ENCODE data around the gene RBM19. TPM values are rescaled to one million over a fixed set of nuclear protein-coding genes. Genes with fewer than 3 reads are reported as not detected.
"Not testable (repeated sequence)": the region's sequence is repeated elsewhere in the genome, so short reads cannot be mapped to it uniquely, and the experiment has no call there.

Gene RBM19
- polyA plus RNA-seq, 5 donors: 26.8 to 31.9 (median 30.0) TPM

DNA sequence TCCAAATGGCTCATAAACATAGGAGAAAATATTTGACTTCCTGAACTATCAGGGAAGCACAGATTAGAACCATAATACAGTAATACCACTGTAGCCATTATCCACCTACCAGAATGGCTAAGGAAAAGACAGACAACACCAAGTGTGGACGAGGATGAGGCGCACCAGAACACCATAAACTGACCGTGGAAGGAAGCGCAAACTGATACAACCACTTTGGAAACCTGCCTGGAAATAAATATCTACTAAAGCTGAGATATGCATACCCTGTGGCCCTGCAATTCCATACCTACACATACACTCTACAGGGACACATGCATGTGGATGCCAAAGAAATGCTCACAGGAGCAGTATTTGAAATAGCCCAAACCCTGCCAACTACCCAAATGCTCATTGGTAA lies 60.3 kb downstream of the RBM19 start:
- no peak for DNase-seq

DNA sequence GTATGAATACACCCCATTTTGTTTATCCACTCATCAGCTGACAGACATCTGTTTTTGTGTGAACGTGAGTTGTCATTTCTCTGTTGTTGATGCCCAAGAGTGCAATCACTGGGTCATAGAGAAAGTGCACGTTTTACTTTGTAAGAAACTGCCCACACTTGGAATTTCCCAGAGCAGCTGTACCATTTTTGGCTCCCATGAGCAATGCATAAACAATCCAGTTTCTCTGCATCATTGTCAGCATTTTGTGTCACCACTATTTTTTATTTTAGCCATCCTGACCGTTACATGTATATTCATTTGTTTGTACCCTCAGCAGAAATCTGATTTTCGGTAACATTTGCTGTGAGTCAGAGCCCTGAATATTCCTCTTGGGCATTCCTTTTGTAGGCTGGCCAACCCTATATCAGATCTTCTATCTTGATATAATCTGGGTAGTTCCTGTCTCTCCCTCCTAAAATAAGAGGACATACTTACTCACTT lies 62.7 kb downstream of the RBM19 start:
- DNase-seq: no peak

DNA sequence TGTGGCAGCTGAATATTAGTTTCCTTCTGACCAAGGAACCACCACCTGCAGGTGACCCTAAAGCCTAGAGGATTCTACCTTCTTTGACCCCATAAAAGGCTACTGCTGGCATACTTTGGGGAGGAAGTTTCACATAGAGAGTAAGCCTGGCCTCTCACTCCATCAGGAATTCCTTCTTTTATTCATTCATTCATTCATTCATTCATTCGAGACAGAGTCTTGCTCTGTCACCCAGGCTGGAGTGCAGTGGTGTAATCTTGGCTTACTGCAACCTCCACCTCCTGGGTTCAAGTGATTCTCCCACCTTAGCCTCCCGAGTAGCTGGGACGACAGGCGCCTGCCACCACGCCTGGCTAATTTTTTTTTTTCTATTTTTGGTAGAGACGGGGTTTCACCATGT lies 64.8 kb downstream of the RBM19 start:
- DNase-seq: not testable (repeated sequence)

DNA sequence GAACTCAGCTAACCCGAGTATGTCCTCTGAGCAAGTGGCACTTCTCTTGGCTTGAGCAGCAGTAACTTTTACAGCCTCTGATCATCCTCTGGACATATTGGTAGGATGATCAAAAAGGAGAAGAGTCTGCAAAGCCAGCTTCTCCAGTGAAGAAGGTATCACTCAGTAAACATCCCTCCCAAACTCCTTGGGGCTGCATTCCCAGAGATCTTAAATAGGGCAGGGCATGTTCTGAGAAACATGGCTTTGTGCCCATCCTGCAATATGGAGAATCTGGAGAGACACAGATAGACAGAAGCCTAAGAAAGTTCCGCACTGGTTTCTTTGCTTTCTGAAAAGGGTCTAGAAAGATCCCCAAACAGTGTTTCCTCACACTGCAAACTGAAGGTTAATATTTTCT lies 65.4 kb downstream of the RBM19 start:
- no peak for DNase-seq

DNA sequence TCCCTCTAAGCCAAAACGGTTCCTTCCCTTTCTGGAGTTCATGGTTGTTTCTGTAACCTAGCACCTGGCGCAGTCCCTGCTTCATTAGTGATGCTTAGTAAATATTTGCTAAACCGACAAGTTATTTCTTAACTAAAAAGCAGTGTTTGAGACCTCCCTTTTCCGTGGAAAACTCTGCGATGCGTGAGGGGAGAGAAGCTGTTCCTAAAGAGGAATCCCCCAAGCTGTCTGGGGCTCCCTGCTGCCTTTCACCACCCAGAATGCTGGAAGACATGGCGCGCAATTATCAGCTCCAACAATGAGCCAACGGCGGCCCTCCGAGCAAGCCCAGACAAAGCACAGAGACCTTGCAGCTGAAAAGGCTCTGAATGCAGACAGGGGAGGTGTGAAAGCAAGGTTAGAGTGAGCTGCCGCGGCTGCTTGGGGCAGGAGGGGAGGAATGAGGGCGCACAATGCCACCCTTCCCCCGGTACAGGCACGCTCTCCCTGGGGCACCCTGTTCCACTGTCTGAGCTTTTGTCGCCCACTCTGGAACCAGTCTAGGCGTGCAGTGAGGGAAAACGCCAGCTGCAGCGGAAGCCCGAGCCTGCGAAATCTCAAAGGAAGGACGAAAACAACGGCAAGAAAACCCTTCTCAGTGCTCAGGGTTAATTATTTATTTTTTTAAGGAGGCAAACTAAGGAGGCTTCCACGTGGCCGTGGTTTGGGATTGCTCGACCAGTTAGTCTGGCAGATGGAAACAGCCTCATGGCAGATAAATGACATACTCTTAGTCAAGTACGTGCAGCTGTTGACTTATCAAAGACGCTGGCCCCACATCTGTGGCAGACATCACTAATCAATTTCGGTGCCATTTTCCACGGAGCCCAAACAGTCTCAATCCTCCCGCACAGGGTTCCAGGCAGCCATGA lies 66.3 kb downstream of the RBM19 start:
- DNase-seq: peak in 1 of 2 donors; percentile 17

DNA sequence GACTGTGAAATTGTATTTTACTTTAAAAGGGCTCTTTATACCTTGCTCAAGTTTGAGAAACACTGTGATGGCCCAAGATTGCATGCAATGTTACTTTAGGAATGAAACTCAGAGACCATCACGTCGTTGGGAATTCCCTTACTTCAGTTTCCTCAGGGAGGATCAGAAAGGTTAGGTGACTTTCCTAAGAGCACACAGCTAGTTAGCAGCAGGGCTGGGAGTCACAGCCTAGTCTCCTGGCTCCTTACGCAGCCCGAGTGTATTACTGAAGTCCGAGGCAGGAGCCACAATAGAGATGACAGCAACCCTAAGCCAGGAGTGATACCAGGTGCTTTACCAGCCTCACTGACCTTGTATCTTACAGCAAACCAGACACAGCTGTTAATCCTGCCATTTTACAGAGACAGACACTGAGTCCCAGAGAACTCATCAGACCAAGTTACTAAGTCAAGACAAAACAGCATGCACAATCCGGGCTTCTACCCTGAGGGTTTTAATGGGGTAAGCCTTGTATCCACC lies 67.0 kb downstream of the RBM19 start:
- no peak for DNase-seq

DNA sequence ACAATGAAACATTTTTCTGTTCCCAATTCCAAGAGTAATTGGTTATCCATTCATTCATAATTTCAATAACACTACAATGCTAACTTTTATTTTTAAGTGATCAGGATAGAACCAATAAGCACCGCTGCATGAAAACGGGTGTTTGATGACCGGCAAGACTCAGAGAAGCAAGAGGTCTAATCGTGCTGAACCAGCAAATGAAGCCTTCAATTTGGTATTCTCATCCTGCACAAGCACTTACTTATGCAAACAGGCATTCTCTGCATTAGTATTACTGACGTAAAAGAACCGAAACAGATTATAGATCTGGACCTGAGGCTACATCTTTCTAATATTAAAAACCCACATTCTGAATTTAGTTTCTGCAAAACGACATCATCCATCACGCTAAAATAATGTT lies 67.7 kb downstream of the RBM19 start:
- no peak for DNase-seq

DNA sequence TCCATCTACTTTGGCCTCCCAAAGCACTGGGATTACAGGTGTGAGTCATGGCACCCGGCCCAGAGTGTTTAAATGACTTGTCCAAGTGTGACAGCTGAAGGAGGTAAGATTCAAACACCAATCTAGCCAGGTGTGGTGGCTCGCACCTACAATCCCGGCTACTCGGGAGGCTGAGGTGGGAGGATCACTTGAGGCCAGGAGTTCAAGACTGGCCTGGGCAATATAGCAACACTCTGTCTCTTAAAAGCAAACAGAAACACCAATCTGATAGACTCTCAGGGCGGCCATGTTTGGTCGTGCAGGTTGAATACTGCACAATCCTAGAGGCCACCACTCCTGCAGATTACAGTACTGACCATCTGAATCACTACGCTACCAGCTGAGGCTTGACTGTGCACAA lies 68.7 kb downstream of the RBM19 start:
- no peak for DNase-seq

DNA sequence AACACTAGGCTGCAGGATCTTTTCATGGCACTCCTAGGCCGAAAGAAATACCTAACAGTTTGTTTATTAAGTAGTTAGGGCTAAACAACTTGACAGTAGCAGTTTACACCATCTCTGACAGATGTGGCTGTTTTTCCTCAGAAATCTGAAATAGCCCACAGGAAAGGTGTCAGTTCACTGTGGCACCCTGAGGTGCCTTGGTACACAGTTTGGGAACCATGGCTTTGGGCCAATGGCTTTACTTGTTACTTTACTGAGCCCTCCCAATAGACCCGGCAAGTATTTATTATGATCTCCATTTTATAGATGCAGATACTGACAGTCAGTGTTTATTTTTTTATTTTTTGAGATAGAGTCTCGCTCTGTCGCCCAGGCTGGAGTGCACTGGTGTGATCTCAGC lies 69.3 kb downstream of the RBM19 start:
- DNase-seq: no peak

DNA sequence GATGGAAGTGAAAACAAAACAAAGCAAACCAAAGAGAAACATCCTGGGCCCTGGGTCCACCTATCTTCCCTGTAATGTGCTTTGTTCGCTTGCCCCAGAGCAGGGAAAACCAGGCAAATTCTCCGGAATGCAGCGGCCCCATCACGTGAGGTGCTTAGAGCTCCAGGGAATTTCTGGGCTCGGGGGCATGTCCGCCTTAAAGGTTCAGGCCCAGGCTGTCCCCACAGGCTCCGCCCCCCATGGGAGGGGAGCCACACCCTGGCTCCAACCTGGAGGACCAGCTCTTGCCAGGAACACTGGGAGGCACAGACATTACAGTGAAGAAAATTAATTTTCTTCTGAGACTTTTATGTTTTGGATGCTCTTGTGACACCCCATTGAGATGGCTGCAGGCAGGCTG lies 69.9 kb downstream of the RBM19 start:
- no peak for DNase-seq

DNA sequence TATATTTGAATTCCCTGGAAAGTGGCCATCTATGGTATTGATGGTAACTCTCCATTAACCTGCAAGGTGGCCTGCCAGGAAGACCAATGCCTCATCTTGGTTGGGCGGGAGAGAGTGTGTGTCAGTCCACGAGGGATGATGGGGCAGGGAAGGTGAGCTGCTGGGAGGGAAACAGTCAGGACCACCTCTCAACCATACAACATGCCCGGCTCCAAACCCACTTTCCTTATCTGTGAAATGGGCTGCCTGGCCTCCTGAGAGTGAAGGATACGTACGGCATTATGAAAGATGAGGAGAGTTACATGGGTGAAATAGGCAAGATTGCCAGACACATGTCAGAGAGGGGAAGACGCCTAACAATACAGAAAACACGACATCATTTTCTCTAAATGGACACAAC lies 70.9 kb downstream of the RBM19 start:
- no peak for DNase-seq

DNA sequence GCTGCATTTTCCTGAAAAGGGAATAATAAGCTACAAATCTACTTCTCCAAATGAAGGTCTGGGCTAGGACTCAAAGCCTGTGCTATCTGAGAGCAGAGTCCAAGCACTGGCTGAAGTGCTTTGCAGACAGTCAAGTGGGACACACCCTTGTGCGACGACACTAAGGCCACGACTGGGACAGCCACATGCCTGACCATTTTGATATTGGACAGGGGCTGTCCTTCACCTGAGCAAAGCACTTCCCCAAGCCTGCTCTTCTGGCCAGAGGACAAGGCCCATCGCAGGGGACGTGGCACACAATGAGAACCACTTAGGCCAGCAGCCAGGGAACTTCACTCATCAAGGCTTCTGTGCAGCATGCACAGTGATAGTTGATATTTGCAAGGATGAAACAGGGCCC lies 71.4 kb downstream of the RBM19 start:
- no peak for DNase-seq

DNA sequence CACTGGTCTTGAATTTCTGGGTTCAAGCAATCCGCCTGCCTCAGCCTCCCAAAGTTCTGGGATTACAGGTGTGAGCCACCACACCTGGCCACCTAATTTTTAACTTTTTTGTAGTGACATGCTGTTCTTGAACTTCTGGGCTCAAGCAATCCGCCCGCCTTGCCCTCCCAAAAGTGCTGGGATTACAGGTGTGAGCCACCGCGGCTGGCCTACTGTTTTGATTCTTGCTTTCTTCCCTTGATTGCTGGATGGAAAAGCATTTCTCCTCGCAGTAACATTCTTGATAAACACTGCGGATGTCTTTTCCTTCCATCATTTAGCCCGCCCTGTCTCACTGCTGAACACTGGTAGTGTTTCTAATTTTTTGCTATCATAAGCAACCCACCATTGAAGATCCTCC lies 72.9 kb downstream of the RBM19 start:
- DNase-seq: no peak

DNA sequence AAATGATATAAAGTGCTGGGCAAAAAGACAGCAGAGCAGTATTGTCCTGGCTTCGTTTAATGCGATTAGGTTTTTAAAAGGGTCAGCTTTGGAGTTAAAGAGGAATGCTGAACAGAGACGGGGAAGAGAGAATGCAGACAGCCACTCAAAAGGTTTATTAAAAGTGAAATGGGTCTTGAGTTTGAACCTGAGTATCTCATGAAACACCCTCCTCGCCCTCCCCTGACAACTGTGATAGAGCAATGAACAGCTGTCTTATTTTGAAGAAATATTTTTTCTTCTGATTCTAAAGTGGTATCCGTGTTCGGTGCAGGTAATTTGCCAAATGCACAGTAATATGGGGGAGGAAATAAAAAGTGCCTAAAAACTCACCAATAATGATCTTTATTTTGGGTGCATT lies 73.6 kb downstream of the RBM19 start:
- DNase-seq: no peak

DNA sequence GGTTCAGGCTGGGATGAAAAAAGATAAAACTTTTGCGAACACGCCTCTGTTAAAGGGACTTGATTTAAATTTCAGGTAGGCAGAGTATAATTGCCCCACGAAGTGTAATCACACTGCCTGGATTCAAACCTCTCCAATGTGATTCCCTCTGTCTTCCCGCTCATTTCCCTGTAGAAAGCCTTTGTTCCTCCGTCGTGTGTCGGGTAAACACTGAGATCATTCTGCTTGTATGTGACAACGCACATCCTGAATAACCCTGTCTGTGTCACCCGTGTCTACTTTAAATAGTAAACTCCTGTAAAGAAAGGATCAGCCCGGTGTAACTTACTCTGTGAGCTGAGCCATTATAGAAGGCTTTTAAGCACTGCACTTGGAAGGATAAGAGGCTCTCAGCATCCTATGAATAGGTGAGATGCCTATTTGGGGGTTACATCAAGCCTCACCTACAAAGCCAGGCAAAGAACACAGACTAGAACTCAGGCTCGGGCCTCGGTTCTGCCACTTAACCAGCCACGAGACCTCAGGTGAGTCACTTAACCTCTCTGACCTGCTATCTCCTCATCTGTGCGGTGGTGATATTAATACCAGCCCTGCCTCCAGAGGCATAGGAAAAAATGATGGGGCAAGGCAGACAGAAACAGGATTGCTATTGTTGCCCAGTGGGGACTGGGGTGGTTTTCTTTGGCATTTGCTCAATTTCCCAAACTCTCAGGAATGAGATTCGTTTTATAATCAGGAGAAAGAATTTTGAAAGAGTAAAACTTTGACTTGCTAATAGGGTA lies 74.2 kb downstream of the RBM19 start:
- DNase-seq: no peak

DNA sequence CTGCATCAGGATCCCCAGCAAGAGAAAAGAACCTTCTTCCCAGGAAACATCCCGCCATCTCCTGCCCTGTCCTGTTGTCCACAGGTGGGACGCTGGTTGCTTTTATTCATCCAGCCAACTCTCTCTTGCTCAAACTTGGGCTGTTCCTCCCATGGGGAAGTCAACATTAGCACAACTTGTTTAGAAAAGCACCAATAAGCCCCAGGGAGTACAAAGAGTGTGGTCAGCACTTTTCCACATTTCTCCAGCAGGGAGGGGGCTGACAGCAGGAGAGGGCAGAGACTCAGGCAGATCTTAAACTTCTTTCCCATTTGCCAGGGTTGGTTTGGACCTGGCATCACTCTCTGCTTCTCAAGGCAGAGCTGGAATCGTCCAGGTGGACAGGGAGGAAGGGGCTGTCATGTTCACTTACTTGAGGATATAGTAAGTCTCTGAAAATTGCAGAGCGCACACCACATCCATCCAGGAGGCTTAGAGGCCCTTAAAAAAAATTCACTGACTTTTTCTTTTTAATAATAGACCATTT lies 74.9 kb downstream of the RBM19 start:
- DNase-seq: no peak

DNA sequence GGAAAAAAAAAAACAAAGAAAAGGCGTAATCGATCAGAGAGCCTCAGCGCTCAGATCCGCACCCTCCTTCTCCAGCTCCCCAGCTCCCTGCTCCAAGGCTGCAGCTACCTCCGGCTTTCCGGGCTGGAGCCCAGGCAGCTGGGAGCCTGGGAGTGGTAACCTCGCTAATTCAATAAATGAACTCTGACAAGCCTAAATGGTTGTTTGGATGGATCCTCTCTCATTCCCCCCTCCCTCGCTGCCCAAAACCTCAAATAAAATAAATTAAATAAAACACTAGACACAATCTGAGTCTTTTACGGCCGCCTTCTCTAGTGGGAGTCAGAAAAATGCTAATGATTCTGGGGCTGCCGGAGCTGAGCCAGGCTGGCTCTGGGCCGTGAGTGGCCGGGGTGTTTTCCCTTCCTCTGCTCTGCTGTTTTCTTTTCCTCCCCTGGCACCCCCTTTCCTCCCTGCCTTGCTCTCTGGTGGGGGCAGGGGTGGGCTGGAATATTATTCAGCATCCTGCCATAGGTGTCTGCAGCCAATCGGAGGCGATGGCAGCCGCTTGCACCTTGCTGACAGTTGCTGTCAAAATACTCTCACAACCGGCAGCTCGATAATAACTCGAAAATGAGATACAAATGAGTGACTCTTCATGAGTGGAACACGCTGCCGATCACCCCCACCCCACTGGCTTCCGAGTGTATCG lies 76.1 kb downstream of the RBM19 start:
- no peak for DNase-seq

DNA sequence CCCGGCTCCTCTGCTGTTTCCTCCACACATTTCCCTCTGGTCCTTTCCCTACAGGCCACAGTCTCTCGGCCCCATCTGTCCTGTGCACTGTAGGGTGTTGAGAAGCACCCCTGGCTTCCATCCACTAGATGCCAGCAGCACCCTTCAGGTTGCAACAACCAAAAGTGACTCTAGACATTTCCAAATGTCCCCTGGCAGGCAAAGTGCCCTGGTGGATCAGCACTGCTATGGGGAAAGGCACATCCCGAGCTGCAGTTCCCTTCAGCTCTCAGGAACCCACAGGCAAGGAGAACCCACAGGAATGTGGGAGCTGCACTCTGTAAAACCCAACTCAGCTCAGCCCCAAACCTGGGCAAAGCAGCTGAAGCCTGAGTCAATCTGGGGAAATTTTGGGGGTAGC lies 77.0 kb downstream of the RBM19 start:
- no peak for DNase-seq

DNA sequence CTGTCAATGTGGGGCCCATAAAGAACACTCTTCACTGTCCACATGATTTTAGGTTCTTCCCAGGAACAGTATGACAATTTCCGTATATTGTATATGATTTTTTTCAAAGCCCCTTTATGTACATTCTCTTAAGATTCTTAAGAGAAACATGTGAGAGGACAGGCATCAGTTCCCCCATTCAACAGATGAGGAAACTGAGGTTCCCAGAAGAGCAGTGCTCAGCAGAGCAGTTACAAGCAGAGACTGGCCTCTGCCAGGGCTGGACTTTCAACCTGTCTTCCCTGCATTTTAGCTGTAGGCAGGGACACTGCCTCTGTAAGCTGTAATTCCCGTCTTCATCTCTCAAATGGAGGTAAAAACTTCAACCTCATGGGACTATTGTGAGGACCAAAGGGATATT lies 77.7 kb downstream of the RBM19 start:
- no peak for DNase-seq

DNA sequence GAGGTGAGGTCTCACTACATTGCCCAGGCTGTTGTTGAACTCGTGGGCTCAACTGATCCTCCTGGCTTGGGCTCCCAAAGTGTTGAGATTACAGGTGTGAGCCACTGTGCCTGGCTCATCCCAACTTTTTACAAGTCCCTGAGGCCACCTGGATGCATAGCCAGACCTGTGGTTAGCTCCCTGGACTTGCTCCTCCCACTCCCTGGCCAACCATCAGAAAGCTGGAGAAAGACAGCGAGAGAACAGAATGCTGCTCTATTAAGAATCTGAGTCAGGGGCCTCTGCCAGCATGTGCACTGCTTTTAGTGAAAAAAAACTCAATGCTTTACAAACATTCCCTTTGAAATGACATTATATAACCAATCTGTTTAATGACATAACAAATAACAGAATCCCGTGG lies 78.2 kb downstream of the RBM19 start:
- no peak for DNase-seq

DNA sequence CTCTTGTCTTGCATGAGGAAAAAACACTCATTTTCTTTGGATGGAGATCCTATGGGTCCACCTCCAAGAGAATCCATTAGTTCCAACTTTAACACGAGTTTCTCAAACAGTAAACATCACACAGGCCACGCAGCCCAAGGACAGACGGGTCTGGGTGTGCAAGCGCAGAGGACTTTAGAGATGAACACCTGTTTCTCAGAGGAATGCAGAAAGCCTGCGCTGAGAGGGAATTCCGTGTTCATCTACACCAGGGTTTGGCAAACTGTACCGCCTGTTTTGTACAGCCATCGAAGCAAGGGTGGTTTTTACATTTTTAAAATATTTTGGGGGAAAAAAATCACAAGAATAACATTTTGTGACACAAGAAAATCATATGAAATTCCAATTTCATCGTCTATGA lies 79.4 kb downstream of the RBM19 start:
- no peak for DNase-seq

DNA sequence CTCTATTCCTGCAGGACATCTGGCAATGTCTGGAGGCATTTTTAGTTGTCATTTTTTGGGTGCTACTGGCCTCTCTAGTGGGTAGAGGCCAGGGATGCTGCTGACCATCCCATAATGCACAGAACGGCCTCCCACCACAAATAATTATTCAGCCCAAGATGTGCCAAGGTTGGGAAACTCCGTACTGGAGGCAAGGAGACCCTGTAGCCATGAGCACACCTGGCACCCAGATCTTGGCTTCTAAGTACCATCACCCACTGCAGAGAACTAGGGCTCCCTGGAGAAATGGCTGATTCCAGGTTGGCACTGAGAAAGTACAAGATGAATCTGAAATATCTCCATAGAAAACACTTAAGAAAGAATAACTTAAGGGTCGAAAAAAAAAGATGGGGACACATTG lies 81.7 kb downstream of the RBM19 start:
- DNase-seq: no peak

Data from right lung (tissue), 5 donors.